Ishikawa (cell line): Measurements from ENCODE around the gene TMEM200A.

Experiments
- CEBPB ChIP-seq: IDR thresholded peaks from 2 replicates; pipeline ENCODE4 v1.6.1; 2012
- CREB1 ChIP-seq: IDR thresholded peaks from 2 replicates; pipeline ENCODE4 v1.6.1; 2012; ENCODE audit warnings: low read depth
- EGR1 ChIP-seq: IDR thresholded peaks from 2 replicates; pipeline ENCODE4 v1.6.1; 2012
- EP300 ChIP-seq: IDR thresholded peaks from 2 replicates; pipeline ENCODE4 v1.6.1; 2012; ENCODE audit warnings: borderline replicate concordance
- FOXM1 ChIP-seq: IDR thresholded peaks from 2 replicates; pipeline ENCODE4 v1.6.1; 2012; ENCODE audit warnings: low read depth, borderline replicate concordance
- RAD21 ChIP-seq: IDR thresholded peaks from 2 replicates; pipeline ENCODE4 v1.6.1; 2012; ENCODE audit warnings: low read depth
- REST ChIP-seq: IDR thresholded peaks from 2 replicates; pipeline ENCODE4 v1.6.1; 2012; ENCODE audit warnings: low read depth, mild to moderate bottlenecking
- TAF1 ChIP-seq: IDR thresholded peaks from 2 replicates; pipeline ENCODE4 v1.6.1; 2012; ENCODE audit warnings: low read depth, mild to moderate bottlenecking
- TCF12 ChIP-seq: IDR thresholded peaks from 2 replicates; pipeline ENCODE4 v1.6.1; 2012; ENCODE audit warnings: low read depth
- USF1 ChIP-seq: IDR thresholded peaks from 2 replicates; pipeline ENCODE4 v1.6.1; 2012
- YY1 ChIP-seq: IDR thresholded peaks from 2 replicates; pipeline ENCODE4 v1.6.1; 2012; ENCODE audit warnings: low read depth
- ZBTB7A ChIP-seq: IDR thresholded peaks from 2 replicates; pipeline ENCODE4 v1.6.1; 2012; ENCODE audit warnings: low read depth
- TF ChIP-seq, protein P1 (sequence below): IDR thresholded peaks from 2 replicates; pipeline ENCODE4 v1.6.1; 2012

- TF ChIP-seq EP300 (no peak), CEBPB (no peak), EGR1 (no peak), FOXM1 (no peak), YY1 (no peak), TAF1 (no peak), CREB1 (no peak), ZBTB7A (no peak), TCF12 (no peak), REST (no peak), RAD21 (no peak), USF1 (no peak)
- TF ChIP-seq, protein P1, sequence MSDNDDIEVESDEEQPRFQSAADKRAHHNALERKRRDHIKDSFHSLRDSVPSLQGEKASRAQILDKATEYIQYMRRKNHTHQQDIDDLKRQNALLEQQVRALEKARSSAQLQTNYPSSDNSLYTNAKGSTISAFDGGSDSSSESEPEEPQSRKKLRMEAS, result no peak
These were observed 104.9 kb downstream of the TMEM200A start for GRCh38 chr6:130470766-130471165.
